ENCODE data around the gene SLC4A7.
A peak's percentile ranks its signal among the peaks of the same experiment; 100 is the strongest.
"Not testable (repeated sequence)": the region's sequence is repeated elsewhere in the genome, so short reads cannot be mapped to it uniquely, and the experiment has no call there.

The SLC4A7 gene

GRCh38 chr3:27360113-27361078 lies 123.8 kb downstream of the SLC4A7 start:
- DNase-seq (ENCODE audit: low spot score), result no peak

- no peak for DNase-seq (ENCODE audit: low spot score)
Measured at GRCh38 chr3:27358372-27358771, 125.8 kb downstream of the SLC4A7 start.

GRCh38 chr3:27357665-27358258 lies 126.4 kb downstream of the SLC4A7 start:
- DNase-seq (ENCODE audit: low spot score), result peak; percentile 41

GRCh38 chr3:27356976-27357375 lies 127.2 kb downstream of the SLC4A7 start:
- DNase-seq (ENCODE audit: low spot score), result no peak

DNA sequence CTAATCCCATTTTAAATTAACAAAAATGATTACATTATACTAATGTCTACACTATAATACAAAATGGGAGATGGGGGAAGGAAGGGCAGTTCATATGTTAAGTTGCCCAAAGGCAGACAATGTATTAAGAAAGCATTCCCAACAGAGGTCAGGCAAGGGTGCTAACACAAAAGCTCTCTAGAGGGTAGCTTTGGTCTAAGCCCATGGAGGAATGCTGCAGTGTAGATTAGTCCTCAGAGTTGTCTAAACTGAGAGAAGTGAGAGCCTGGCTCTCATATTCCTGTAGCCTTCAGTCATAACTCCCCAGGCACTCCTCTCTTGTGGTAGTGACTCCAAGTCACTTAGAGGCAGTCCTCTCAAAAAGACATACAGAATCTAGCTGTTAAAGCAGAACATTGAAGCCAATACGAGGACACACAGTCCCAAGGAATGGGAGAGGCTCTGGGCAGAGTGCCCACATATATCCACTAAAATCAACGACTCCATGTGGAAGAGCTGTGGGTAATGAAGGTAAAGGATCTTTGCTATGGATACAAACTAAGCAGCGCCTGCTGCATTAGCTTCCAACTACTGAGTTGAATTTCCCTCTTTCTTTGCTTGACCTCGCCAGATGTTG lies 129.5 kb downstream of the SLC4A7 start:
- no peak for DNase-seq (ENCODE audit: low spot score)

GRCh38 chr3:27354161-27354560 lies 130.0 kb downstream of the SLC4A7 start:
- no peak for DNase-seq (ENCODE audit: low spot score)

DNA sequence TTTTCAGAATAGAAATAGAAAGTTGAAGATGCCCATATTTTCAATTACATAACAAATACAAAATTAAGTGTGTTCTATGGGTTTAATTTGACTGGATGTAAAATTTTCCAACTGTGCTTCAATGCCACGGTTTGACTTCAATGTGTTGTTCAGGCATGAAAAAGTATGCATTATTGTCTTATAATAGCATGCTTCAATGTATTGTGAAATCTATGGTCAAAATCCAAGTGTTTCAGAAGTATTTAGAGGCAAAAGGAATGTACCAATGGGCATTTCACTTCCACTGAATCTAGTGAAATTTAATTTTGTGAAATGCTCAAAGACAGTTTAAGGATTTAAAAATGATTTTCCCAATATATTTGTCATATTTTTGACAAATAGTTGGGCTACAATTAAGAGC lies 131.0 kb downstream of the SLC4A7 start:
- DNase-seq (ENCODE audit: low spot score), result peak; percentile 39

DNA sequence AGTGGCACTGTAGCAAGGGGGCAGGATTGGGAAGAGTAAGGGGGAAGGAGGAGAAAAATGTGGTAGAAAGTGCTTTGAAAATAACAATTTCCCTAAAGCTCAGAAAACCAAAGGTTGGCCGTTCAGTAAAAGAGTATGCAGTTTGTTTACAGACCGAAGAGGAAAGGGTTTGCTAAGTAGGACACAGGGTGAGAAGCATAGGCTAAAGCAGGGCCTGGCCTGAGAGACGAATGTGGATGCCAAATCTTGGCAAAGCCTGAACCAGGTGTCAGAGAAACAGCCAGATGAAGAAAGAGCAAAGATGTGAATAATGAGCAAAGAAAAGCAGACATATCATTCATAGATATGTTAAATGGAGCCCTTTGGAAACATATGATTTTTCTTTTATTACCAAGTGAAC lies 132.1 kb downstream of the SLC4A7 start:
- no peak for DNase-seq (ENCODE audit: low spot score)

GRCh38 chr3:27349832-27350231 lies 134.4 kb downstream of the SLC4A7 start:
- DNase-seq (ENCODE audit: low spot score), result no peak

GRCh38 chr3:27345959-27346865 lies 138.0 kb downstream of the SLC4A7 start:
- no peak for DNase-seq (ENCODE audit: low spot score)

DNA sequence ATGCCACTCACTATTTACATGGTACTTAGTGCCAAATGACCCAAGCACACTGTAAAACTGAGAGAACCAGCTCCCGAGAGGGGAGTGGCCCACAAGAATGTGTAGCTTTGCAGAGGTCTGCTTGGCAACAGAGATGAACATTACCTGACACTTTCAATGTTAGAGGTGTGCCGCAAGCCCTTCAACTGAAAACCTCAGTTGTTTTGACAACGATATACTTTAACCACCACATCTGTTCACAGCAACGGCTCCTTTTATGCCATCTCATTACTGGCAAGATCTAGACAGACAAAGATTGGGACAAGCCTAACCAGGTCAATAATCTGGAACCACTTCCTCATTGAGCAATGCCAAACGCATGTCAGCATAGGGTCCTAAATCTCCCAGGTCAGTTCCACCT lies 138.7 kb downstream of the SLC4A7 start:
- no peak for DNase-seq (ENCODE audit: low spot score)

DNA sequence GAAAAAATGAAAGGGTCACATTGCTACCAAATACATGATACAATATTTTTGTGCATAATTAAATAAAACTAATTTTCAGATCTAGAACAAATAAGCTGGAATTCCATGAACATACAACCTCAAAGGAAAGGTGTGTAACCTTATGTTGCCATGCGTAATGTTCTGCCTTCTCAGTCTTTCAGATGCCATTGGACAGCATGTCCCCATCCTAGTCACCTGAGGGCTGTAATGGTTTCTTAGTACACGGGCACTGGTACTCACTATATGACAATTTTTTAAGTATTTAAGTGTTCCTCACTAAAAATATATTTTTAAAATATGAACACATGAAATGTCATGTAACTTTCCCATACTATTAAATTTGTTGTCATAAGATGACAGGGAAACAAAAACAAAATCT lies 139.1 kb downstream of the SLC4A7 start:
- DNase-seq (ENCODE audit: low spot score), result no peak

DNA sequence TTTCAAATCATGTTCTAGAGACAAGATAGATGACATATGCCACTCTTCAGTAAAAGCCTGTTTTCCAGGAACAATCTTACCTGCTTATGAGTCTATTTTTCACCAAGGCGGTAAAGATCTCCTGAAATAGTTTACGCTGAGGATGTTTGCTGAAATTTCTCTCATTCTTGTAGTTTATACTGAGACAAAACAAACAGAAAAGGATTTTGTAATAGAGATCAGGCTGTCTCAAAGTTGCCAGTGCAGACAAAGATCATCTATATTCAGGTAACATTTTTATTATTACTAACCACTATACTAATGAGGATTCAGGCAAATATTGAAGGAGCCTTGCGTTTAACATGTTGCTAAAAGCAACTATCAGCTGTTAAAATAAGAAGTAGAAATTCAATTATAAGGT lies 140.0 kb downstream of the SLC4A7 start:
- DNase-seq (ENCODE audit: low spot score), result no peak

DNA sequence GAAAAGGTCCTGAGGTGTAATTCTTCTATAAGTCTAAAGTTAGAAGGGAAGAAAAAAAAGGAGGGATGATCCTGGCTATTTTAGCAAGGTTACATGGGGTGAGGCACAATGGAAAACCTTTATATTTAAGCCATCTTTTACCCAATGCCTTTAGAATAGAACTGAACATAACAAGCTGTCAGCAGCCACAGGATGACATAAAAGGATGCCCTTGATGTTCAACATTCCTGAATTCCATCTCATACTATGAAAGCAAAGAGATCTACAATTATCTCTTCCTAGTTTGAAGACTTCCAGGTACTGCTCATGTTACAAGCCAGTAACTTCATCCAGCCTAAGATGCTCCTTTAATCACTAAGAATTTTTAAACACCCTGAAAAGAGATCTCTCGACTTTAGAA lies 141.9 kb downstream of the SLC4A7 start:
- no peak for DNase-seq (ENCODE audit: low spot score)

DNA sequence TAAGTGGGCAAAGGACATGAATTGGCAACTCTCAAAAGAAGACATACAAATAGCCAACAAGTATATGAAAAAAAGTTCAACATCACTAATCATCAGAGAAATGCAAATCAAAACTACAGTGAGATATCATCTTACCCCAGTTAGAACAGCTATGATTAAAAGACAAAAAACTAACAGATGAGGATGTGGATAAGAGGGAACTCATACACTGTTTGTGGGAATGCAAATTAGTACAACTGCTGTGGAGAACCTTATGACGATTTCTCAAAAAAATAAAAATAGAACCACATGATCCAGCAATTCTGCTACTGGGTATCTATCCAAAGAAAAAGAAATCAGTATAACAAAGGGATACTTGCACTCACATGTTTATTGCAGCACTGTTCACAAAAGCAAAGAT lies 143.7 kb downstream of the SLC4A7 start:
- DNase-seq (ENCODE audit: low spot score), result no peak

DNA sequence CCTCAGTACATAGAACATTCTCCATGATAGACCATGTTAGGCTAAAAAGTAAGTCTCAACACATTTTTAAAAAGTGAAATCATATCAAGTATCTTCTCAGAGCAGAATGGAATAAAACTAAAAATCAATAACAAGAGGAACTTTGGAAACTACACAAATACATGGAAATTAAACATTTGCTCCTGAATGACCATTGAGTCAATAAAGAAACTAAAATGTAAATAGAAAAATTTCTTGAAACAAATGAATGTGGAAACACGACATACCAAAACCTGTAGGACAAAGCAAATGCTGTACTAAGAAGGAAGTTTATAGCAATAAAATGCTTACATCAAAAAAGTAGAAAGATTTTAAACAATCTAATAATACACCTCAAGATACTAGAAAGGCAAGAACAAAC lies 148.6 kb downstream of the SLC4A7 start:
- no peak for DNase-seq (ENCODE audit: low spot score)

GRCh38 chr3:27333843-27334242 lies 150.3 kb downstream of the SLC4A7 start:
- no peak for DNase-seq (ENCODE audit: low spot score)

DNA sequence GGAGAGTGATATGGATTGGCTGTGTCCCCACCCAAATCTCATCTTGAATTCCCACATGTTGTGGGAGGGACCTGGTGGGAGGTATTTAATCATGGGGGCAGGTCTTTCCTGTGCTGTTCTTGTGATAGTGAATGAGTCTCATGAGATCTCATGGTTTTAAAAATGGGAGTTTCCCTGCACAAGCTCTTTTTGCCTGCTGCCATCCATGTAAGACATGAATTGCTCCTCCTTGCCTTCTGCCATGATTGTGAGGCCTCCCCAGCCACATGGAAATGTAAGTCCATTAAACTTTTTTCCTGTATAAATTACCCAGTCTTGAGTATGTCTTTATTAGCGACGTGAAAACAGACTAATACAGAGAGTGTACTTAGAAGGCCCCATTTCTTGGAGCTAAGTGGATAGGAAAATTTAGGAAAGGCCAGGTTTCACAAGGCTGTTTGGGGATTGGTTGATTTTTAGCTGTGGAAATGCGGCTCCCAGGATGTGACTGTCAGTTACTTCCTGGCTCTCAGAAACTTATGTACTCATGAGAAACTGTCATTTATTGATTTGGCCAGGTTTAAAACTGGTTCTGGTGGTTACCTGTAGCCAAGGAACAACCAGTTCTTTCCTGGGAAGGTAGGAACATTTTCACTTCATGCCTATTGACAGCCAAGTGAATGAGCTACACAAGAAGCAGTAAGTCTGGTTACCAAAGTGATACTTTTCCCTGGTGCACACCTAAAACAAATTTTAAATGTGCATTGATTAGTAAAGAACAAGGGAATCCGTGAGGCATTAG lies 155.0 kb downstream of the SLC4A7 start:
- DNase-seq (ENCODE audit: low spot score), result not testable (repeated sequence)

DNA sequence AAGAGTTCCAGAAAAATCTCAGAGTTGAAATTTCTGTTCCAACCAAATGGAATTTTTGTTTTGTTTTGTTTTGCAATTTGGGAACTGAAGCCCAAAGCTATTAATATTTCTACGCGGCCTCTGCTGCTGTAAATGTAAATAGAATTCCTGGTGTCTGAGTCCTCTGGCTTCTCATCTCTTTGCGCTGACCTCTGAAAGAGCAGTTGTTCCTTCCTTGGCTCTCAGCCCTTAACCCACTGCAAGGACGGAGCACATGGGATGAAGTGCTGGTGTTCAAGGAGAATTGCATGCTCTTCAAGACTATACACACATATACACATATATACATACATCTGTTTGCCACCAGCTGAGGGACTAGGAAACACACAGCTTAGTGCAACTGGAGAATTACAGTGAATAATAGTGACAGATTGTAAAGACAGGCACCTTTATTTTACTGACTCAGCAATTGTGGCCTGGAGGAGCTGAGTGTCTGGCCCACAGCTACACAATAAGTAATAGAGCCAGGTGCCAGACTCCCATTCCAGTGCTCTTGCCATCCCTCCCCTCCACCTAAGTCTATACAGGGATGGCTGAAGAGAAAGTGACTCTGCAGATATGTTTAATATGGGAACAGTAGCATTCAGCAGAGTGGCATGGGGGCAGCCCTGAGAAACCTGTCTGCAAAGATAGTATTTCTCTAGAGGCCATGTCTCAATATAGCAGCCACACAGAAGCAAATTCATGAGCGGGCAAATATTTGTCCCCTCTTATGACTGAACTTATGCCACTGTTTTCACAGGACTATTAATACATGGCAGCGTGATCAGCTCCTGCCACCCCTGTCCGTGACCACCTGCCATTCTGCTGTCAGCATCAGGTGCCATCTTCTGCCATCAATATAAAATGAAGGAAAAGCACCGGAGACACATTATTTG lies 157.3 kb downstream of the SLC4A7 start:
- DNase-seq (ENCODE audit: low spot score), result peak; percentile 85

DNA sequence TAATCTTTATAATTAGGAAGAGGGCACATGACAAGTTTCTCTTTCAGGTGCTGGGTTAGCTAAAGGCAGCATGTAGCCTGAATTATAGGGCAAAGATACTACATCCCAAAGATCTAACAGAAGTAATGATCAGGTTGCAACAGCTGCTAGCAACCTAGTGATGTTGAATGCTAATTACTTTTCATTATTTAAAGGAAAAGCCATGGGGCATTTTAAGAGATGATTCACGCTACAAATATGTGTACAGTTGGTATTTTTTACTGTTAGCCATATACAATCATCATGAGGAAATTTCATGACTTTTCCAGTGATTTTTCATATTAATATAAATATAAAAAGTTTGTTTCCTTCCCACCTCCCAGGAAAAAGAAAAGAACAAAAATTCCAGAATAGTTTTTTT lies 158.0 kb downstream of the SLC4A7 start:
- peak; percentile 31 for DNase-seq (ENCODE audit: low spot score)

Measured in GM03348 (cell line).